HCT116 (cell line): ENCODE data around the gene ASPHD1. TPM values are rescaled to one million over a fixed set of nuclear protein-coding genes. Genes with fewer than 3 reads are reported as not detected.

Experiments used
- ATAC-seq: fragments of 200-7000 bp; cut with Tn5 transposase; 2 replicates; pipeline ENCODE4 v1.9.1; 2020; ENCODE audit warnings: mild to moderate bottlenecking, moderate library complexity
- BruUV-seq: library from RNA; stranded (reverse); fragments of 400-500 nt; replicated peaks from 2 replicates; lab custom pipeline; 2021; lab: Mats Ljungman, UMichigan
- CTCF ChIA-PET: fragments of 300-600 bp; sonication (Branson Sonifier 250); formaldehyde crosslinking; loops from one replicate; lab custom pipeline; 2021; ENCODE audit warnings: antibody characterized with exemption; lab: Charles Lee
- POLR2A ChIA-PET: fragments of 300-600, 350-600 bp; sonication (Branson Sonifier 250); formaldehyde crosslinking; loops from one replicate; lab custom pipeline; 2021; ENCODE audit warnings: antibody characterized with exemption; lab: Charles Lee
- RAD21 ChIA-PET, 2 experiments: fragments of 300-600 bp; sonication (Branson Sonifier 250); formaldehyde crosslinking; loops; one replicate each; lab custom pipeline; 2023; ENCODE audit warnings: low total read pairs in 2 of 2; ENCODE audit not compliant: uncharacterized antibody in 2 of 2, unreplicated experiment in 2 of 2, low non-redundant PET in 1 of 2; lab: Charles Lee
- DNase-seq: peaks from one replicate; pipeline ENCODE4 v3.0.0-alpha.2; 2010; ENCODE audit warnings: low read depth, low spot score
- H2AFZ ChIP-seq: fragments of 200-600 bp; shearing (Covaris generic), sonication (generic); 2 replicates; pipeline ENCODE4 v1.6.1; 2017; ENCODE audit warnings: low read depth, mixed run types, mixed read lengths, antibody characterized with exemption, low read length; ENCODE audit not compliant: poor library complexity, severe bottlenecking
- H3K27ac ChIP-seq: 2 replicates; pipeline ENCODE4 v1.5.1; 2012; ENCODE audit warnings: low read depth, low read length
- H3K27me3 ChIP-seq: fragments of 200-600 bp; sonication (generic); 2 replicates; pipeline ENCODE4 v1.6.1; 2016; ENCODE audit warnings: mixed run types, low read length, mixed read lengths; ENCODE audit not compliant: insufficient read depth
- H3K36me3 ChIP-seq, 2 experiments: fragments of 200-500 bp in 1 of 2; fragments of 200-600 bp in 1 of 2; sonication (Bioruptor generic) in 1 of 2; sonication (generic) in 1 of 2; 2 replicates each; pipeline versions ENCODE4 v1.5.1 to v1.6.1; 2014 to 2016; ENCODE audit warnings: low read length in 2 of 2, inconsistent platforms in 1 of 2, mixed read lengths in 1 of 2, mixed run types in 1 of 2; ENCODE audit not compliant: insufficient read depth in 2 of 2, control insufficient read depth in 1 of 2
- H3K4me1 ChIP-seq, 2 experiments: fragments of 200-600 bp in 1 of 2; sonication (generic) in 1 of 2; 2 replicates each; pipeline versions ENCODE4 v1.5.1 to v1.6.1; 2012 to 2017; ENCODE audit warnings: low read length in 2 of 2, inconsistent platforms in 1 of 2, mild to moderate bottlenecking in 1 of 2, mixed read lengths in 1 of 2, mixed run types in 1 of 2, moderate library complexity in 1 of 2; ENCODE audit not compliant: insufficient read depth in 2 of 2, control insufficient read depth in 1 of 2
- H3K4me2 ChIP-seq: fragments of 200-600 bp; sonication (generic); 2 replicates; pipeline ENCODE4 v1.6.1; 2017; ENCODE audit warnings: mixed run types, low read length, mixed read lengths
- H3K4me3 ChIP-seq, 2 experiments: fragments of 200-600 bp in 1 of 2; sonication (generic) in 1 of 2; replicated peaks in 1 of 2; 2 replicates each; pipeline ENCODE4 v1.5.1; 2011 to 2016; ENCODE audit warnings: low read length in 2 of 2, control low read depth in 1 of 2, low read depth in 1 of 2, mild to moderate bottlenecking in 1 of 2, mixed read lengths in 1 of 2, mixed run types in 1 of 2
- H3K79me2 ChIP-seq: fragments of 200-600 bp; sonication (generic); 2 replicates; pipeline ENCODE4 v1.6.1; 2017; ENCODE audit warnings: mild to moderate bottlenecking, mixed run types, low read length, moderate library complexity, mixed read lengths; ENCODE audit not compliant: insufficient read depth
- H3K9ac ChIP-seq: fragments of 200-600 bp; sonication (generic); 2 replicates; pipeline ENCODE4 v1.6.1; 2016; ENCODE audit warnings: low read length, mixed read lengths
- H3K9me2 ChIP-seq: fragments of 200-600 bp; sonication (generic), shearing (Covaris generic); 2 replicates; pipeline ENCODE4 v1.6.1; 2017; ENCODE audit warnings: mixed run types, mild to moderate bottlenecking, moderate library complexity; ENCODE audit not compliant: insufficient read depth
- H3K9me3 ChIP-seq, 2 experiments: fragments of 200-500 bp in 1 of 2; fragments of 200-600 bp in 1 of 2; sonication (Bioruptor generic) in 1 of 2; sonication (generic) in 1 of 2; 2 replicates each; pipeline ENCODE4 v1.6.1; 2014 to 2017; ENCODE audit warnings: low read length in 2 of 2, mixed read lengths in 2 of 2, inconsistent platforms in 1 of 2, low read depth in 1 of 2, mild to moderate bottlenecking in 1 of 2, mixed run types in 1 of 2, moderate library complexity in 1 of 2; ENCODE audit not compliant: control insufficient read depth in 1 of 2, insufficient read depth in 1 of 2
- H4K20me1 ChIP-seq: fragments of 200-600 bp; sonication (generic), shearing (Covaris generic); 2 replicates; pipeline ENCODE4 v1.6.1; 2017; ENCODE audit warnings: mixed run types, mild to moderate bottlenecking, moderate library complexity; ENCODE audit not compliant: insufficient read depth
- CBX3 ChIP-seq: IDR thresholded peaks from 2 replicates; pipeline ENCODE4 v1.6.1; 2012; ENCODE audit warnings: low read depth
- CEBPB ChIP-seq: IDR thresholded peaks from 2 replicates; pipeline ENCODE4 v1.6.1; 2012; ENCODE audit warnings: low read depth
- EGR1 ChIP-seq: IDR thresholded peaks from 2 replicates; pipeline ENCODE4 v1.6.1; 2012; ENCODE audit warnings: low read depth
- EZH2 ChIP-seq: fragments of 200-600 bp; sonication (generic); IDR thresholded peaks from 2 replicates; pipeline ENCODE4 v1.6.1; 2017; ENCODE audit warnings: antibody characterized with exemption, mixed run types
- EZH2phosphoT487 ChIP-seq: fragments of 200-600 bp; IDR thresholded peaks from 2 replicates; pipeline ENCODE4 v1.6.1; 2018; ENCODE audit warnings: antibody characterized with exemption, borderline replicate concordance
- FOSL1 ChIP-seq: IDR thresholded peaks from 2 replicates; pipeline ENCODE4 v1.6.1; 2012; ENCODE audit warnings: low read depth
- JUND ChIP-seq: IDR thresholded peaks from 2 replicates; pipeline ENCODE4 v1.6.1; 2012
- POLR2A ChIP-seq: IDR thresholded peaks from 2 replicates; pipeline ENCODE4 v1.7.0; 2011; ENCODE audit warnings: borderline replicate concordance; ENCODE audit not compliant: insufficient read depth, insufficient read length; ENCODE audit errors: extremely low read depth
- POLR2AphosphoS5 ChIP-seq: IDR thresholded peaks from 2 replicates; pipeline ENCODE4 v1.6.1; 2011; ENCODE audit warnings: mild to moderate bottlenecking, low read depth, low read length, moderate library complexity
- RAD21 ChIP-seq: IDR thresholded peaks from 2 replicates; pipeline ENCODE4 v1.6.1; 2012; ENCODE audit warnings: low read depth, mild to moderate bottlenecking
- SIN3A ChIP-seq: IDR thresholded peaks from 2 replicates; pipeline ENCODE4 v1.6.1; 2012; ENCODE audit warnings: low read depth
- SP1 ChIP-seq: IDR thresholded peaks from 2 replicates; pipeline ENCODE4 v1.6.1; 2012; ENCODE audit warnings: low read depth
- YY1 ChIP-seq: IDR thresholded peaks from 2 replicates; pipeline ENCODE4 v1.6.1; 2011; ENCODE audit warnings: low read length, low read depth, moderate library complexity, mild to moderate bottlenecking; ENCODE audit not compliant: insufficient replicate concordance; ENCODE audit errors: extremely low read depth
- ZNF274 ChIP-seq: fragments of 200-500 bp; sonication (Bioruptor generic); IDR thresholded peaks from 2 replicates; pipeline ENCODE4 v1.6.1; 2014; ENCODE audit warnings: mild to moderate bottlenecking, low read depth, low read length, inconsistent platforms
- intact Hi-C: fragments of 100-400 bp; cut with micrococcal nuclease; formaldehyde crosslinking; loops from 2 replicates; pipeline ENCODE4 v1.10.0; 2022
- total RNA-seq: library from RNA; stranded (reverse); gene quantifications from one replicate; pipeline ENCODE4 v1.2.1, GENCODE V29; 2021; ENCODE audit not compliant: unreplicated experiment
- TF ChIP-seq, protein P1 (sequence below): IDR thresholded peaks from 2 replicates; pipeline ENCODE4 v1.6.1; 2012
- TF ChIP-seq, protein P2 (sequence below): IDR thresholded peaks from 2 replicates; pipeline ENCODE4 v1.6.1; 2012; ENCODE audit warnings: low read depth
- TF ChIP-seq, protein P3 (sequence below), 3 experiments: fragments of 200-600 bp in 1 of 3; sonication (generic) in 1 of 3; IDR thresholded peaks in 2 of 3; conservative IDR thresholded peaks in 1 of 3; 2 replicates each; pipeline ENCODE4 v1.5.1; 2012 to 2017; ENCODE audit warnings: low read depth in 2 of 3, low read length in 2 of 3, antibody characterized with exemption in 1 of 3, borderline replicate concordance in 1 of 3, control low read depth in 1 of 3, mild to moderate bottlenecking in 1 of 3, mixed read lengths in 1 of 3, mixed run types in 1 of 3, moderate library complexity in 1 of 3; ENCODE audit not compliant: insufficient read depth in 1 of 3

ASPHD1 gene
- total RNA-seq, 1 experiment from 2014 or later = 18.4 TPM

DNA sequence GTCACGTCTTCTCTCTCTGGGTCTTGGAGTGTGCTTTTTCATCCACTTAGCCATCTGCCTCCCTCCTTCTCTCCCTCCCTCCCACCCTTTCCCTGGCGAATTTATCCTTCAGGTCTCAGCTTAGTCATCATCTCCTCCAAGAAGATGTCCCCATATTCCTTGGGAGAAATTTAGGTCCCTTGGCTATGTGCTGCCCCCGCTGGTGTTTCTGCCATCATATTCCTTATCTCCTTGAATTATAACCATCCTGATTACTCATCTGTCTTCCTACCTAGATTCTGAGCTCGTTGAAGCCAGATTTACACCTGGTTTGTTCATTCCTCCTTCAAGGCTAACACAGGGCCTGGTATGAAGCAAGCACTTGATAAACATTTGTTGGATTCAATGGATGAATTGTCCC, 5.9 kb upstream of the ASPHD1 start:
- ATAC-seq = no peak
- TF ChIP-seq RAD21 = no peak
- TF ChIP-seq, protein P1, sequence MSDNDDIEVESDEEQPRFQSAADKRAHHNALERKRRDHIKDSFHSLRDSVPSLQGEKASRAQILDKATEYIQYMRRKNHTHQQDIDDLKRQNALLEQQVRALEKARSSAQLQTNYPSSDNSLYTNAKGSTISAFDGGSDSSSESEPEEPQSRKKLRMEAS = no peak
- no peak for TF ChIP-seq EZH2
- no peak for TF ChIP-seq SP1
- TF ChIP-seq POLR2A = no peak
- CTCF ChIA-PET = interaction anchor here (1.2 kb wide), 1 partner anchor 46 kb away, joined by 3 read pairs; no protein-coding TSS in a partner anchor

DNA sequence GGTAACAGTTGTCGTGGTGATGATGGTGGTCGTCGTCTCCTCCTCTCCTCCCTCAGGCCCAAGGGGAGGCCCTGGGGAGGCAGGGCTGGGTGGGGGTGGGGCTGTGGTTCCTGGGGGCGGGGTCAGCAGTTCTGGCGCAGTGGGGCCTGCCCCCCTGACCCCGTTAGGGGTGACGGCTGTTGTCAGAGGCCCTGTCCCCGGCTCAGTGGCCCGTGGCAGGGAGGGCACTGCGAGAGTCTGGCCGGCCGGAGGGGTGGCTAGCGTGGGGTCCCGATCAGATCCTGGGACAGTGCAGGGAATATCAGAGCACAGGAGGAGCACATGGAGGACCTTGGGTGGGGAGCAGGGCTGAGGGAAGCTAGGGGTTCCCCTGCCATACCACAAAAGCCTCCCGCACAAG, 3.4 kb upstream of the ASPHD1 start:
- ChIA-PET RAD21 (no interaction called here), CTCF (no interaction called here), POLR2A (no interaction called here)
- ATAC-seq (no peak), DNase-seq (no peak)
- no peak overlapping the region for H3K4me3 ChIP-seq
- intact Hi-C loops = no loop called here
- no peaks in the 10 kb centered on the region for H3K36me3 ChIP-seq
- H4K20me1 ChIP-seq = no peaks in the 10 kb centered on the region
- no peak overlapping the region for H3K4me2 ChIP-seq
- H3K9me2 ChIP-seq = no peaks in the 10 kb centered on the region
- no peaks in the 10 kb centered on the region for H3K27me3 ChIP-seq
- no peak overlapping the region for H3K9ac ChIP-seq
- H3K4me1 ChIP-seq = peaks cover 9 to 31% of the 10 kb centered on the region in 2 experiments
- BruUV-seq = no TSS peak
- no peaks in the 10 kb centered on the region for H3K79me2 ChIP-seq
- H3K27ac ChIP-seq = no peak overlapping the region
- H3K9me3 ChIP-seq = no peaks in the 10 kb centered on the region
- H2AFZ ChIP-seq = no peak overlapping the region
- no peak for TF ChIP-seq CEBPB
- no peak for TF ChIP-seq SIN3A
- TF ChIP-seq EZH2phosphoT487 = no peak
- no peak for TF ChIP-seq JUND
- no peak for TF ChIP-seq CBX3
- no peak for TF ChIP-seq YY1
- TF ChIP-seq POLR2AphosphoS5 = no peak
- TF ChIP-seq EGR1 = no peak
- TF ChIP-seq RAD21 = no peak
- TF ChIP-seq FOSL1 = no peak
- TF ChIP-seq, protein P2, sequence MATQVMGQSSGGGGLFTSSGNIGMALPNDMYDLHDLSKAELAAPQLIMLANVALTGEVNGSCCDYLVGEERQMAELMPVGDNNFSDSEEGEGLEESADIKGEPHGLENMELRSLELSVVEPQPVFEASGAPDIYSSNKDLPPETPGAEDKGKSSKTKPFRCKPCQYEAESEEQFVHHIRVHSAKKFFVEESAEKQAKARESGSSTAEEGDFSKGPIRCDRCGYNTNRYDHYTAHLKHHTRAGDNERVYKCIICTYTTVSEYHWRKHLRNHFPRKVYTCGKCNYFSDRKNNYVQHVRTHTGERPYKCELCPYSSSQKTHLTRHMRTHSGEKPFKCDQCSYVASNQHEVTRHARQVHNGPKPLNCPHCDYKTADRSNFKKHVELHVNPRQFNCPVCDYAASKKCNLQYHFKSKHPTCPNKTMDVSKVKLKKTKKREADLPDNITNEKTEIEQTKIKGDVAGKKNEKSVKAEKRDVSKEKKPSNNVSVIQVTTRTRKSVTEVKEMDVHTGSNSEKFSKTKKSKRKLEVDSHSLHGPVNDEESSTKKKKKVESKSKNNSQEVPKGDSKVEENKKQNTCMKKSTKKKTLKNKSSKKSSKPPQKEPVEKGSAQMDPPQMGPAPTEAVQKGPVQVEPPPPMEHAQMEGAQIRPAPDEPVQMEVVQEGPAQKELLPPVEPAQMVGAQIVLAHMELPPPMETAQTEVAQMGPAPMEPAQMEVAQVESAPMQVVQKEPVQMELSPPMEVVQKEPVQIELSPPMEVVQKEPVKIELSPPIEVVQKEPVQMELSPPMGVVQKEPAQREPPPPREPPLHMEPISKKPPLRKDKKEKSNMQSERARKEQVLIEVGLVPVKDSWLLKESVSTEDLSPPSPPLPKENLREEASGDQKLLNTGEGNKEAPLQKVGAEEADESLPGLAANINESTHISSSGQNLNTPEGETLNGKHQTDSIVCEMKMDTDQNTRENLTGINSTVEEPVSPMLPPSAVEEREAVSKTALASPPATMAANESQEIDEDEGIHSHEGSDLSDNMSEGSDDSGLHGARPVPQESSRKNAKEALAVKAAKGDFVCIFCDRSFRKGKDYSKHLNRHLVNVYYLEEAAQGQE = no peak
- TF ChIP-seq ZNF274 = no peak
- TF ChIP-seq, protein P3, sequence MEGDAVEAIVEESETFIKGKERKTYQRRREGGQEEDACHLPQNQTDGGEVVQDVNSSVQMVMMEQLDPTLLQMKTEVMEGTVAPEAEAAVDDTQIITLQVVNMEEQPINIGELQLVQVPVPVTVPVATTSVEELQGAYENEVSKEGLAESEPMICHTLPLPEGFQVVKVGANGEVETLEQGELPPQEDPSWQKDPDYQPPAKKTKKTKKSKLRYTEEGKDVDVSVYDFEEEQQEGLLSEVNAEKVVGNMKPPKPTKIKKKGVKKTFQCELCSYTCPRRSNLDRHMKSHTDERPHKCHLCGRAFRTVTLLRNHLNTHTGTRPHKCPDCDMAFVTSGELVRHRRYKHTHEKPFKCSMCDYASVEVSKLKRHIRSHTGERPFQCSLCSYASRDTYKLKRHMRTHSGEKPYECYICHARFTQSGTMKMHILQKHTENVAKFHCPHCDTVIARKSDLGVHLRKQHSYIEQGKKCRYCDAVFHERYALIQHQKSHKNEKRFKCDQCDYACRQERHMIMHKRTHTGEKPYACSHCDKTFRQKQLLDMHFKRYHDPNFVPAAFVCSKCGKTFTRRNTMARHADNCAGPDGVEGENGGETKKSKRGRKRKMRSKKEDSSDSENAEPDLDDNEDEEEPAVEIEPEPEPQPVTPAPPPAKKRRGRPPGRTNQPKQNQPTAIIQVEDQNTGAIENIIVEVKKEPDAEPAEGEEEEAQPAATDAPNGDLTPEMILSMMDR (IDR thresholded peaks at IDR 0.05 in 2 of 3, conservative IDR thresholded peaks at IDR 0.05 in 1 of 3; ENCODE audit: borderline replicate concordance in 1 of 3, insufficient read depth in 1 of 3, low read depth in 2 of 3, low read length in 2 of 3) = no peak

More for the DNA sequence above, 5.9 kb upstream of the ASPHD1 start:
- Histone ChIP-seq H3K9me3 (no peaks in the 10 kb centered on the region), H3K27ac (no peak overlapping the region), H3K27me3 (no peaks in the 10 kb centered on the region), H3K4me1 (peaks cover 7 to 12% of the 10 kb centered on the region in 2 experiments), H3K9ac (no peak overlapping the region), H4K20me1 (no peaks in the 10 kb centered on the region), H3K79me2 (no peaks in the 10 kb centered on the region), H3K4me3 (no peak overlapping the region), H3K36me3 (no peaks in the 10 kb centered on the region), H3K4me2 (no peak overlapping the region), H3K9me2 (no peaks in the 10 kb centered on the region), H2AFZ (no peak overlapping the region)
- BruUV-seq = no TSS peak
- DNase-seq = no peak
- POLR2A ChIA-PET = no interaction called here
- intact Hi-C loops = no loop called here
- RAD21 ChIA-PET = interaction anchor here in 1 of 2 experiments (0.6 kb wide), 1 partner anchor 1683 kb away, joined by 3 read pairs; no protein-coding TSS in a partner anchor
